GM12874 (cell line): ENCODE measurements around the gene NBAS.

ENCODE experiments used
- TF ChIP-seq, protein P1 (sequence below): IDR thresholded peaks from 2 replicates; pipeline ENCODE4 v1.5.1; 2011; ENCODE audit warnings: low read depth, mild to moderate bottlenecking, control low read depth, low read length, moderate library complexity; ENCODE audit not compliant: insufficient read depth

The NBAS gene

GRCh38 chr2:15410884-15411283, 150.2 kb downstream of the NBAS start:
- TF ChIP-seq, protein P1, sequence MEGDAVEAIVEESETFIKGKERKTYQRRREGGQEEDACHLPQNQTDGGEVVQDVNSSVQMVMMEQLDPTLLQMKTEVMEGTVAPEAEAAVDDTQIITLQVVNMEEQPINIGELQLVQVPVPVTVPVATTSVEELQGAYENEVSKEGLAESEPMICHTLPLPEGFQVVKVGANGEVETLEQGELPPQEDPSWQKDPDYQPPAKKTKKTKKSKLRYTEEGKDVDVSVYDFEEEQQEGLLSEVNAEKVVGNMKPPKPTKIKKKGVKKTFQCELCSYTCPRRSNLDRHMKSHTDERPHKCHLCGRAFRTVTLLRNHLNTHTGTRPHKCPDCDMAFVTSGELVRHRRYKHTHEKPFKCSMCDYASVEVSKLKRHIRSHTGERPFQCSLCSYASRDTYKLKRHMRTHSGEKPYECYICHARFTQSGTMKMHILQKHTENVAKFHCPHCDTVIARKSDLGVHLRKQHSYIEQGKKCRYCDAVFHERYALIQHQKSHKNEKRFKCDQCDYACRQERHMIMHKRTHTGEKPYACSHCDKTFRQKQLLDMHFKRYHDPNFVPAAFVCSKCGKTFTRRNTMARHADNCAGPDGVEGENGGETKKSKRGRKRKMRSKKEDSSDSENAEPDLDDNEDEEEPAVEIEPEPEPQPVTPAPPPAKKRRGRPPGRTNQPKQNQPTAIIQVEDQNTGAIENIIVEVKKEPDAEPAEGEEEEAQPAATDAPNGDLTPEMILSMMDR: no peak

GRCh38 chr2:15408759-15409158, 152.4 kb downstream of the NBAS start:
- TF ChIP-seq, protein P1: no peak

DNA sequence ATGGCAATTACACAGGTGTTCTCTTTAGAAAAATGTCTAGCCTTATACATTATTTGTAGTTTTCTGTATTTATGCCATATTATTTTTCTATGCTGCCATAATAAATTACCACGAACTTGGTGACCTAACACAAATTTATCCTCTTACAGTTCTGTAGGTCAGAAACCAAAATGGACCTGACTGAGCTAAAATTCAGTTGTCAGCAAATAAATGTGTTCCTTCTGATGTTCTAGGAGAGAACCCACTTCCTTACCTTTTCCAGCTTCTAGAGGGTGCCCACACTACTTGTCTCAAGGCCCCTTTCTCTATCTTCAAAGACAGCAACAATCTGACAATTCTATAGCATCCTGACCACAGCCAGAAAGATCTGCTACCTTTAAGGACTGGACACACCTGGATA, 153.5 kb downstream of the NBAS start:
- TF ChIP-seq, protein P1: no peak

- TF ChIP-seq, protein P1: no peak
These were observed 160.8 kb downstream of the NBAS start for GRCh38 chr2:15400240-15400826.

GRCh38 chr2:15399241-15399640, 161.9 kb downstream of the NBAS start:
- TF ChIP-seq, protein P1: no peak

DNA sequence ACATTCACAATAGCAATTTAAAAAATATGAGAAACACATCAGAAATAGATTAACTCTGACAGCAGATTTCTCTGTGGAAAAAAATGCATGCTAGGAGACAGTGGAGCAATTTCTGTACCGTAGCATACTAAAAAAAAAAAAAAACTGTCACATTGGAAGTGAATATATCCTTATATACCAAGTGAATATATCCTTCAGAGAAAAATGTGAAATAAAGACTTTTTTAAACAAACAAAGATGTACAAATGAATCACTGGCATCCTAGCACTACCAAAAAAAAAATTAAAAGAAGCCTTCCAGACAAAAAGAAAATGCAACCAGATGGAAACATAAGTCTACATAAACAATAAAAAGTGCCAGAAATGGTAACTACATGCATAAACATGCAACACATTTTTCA, 169.4 kb downstream of the NBAS start:
- TF ChIP-seq, protein P1: no peak

DNA sequence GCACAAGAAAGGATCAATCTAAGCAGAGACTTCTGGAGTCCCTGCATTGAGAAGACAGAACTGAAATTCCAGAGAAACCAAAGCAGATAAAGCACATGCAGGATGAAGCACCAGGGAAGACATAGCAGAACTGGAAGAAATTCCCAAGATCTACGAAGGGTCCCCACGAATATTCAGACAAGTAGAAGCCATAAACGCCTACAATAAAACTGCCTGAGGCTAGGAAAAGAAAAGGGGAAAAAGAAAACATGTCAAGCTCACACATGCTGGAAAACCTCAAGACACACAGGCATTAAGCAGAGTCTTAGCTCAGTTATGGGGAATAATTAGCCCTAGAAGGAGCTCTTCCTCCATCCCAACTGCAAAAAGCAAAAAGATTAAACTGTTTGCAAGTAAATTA, 171.2 kb downstream of the NBAS start:
- TF ChIP-seq, protein P1: no peak
